Measurements from ENCODE around the gene SYT14.

DNA sequence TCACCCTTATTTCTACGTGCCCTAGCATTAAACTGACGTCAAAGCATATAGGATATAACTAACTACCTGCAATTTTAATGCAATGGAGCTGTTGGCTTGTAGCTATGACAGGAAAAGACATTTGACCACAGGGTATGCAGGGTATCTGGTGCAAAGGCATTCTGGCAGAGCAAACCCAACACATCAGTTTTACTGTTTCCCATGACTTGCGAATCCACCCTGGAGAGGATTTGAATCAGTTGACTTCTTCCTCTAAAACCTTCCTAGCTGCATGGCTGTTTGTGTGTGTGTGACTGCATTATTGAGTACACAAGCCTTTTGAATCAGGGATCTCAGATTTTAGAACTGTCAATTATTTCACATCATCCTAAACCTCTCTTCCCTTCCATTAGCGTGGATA lies 41.7 kb upstream of the SYT14 start:
- TF ChIP-seq, protein P1, sequence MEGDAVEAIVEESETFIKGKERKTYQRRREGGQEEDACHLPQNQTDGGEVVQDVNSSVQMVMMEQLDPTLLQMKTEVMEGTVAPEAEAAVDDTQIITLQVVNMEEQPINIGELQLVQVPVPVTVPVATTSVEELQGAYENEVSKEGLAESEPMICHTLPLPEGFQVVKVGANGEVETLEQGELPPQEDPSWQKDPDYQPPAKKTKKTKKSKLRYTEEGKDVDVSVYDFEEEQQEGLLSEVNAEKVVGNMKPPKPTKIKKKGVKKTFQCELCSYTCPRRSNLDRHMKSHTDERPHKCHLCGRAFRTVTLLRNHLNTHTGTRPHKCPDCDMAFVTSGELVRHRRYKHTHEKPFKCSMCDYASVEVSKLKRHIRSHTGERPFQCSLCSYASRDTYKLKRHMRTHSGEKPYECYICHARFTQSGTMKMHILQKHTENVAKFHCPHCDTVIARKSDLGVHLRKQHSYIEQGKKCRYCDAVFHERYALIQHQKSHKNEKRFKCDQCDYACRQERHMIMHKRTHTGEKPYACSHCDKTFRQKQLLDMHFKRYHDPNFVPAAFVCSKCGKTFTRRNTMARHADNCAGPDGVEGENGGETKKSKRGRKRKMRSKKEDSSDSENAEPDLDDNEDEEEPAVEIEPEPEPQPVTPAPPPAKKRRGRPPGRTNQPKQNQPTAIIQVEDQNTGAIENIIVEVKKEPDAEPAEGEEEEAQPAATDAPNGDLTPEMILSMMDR (optimal IDR thresholded peaks at IDR 0.05 in 1 of 3, IDR thresholded peaks at IDR 0.05 in 1 of 3, conservative IDR thresholded peaks at IDR 0.05 in 1 of 3; ENCODE audit: extremely low read depth in 1 of 3, insufficient read depth in 2 of 3, low read length in 3 of 3) = no peak
- no peak for TF ChIP-seq EZH2 (IDR thresholded peaks at IDR 0.05; ENCODE audit: low read length)
